ENCODE data around the gene LRP8. TPM values are rescaled to one million over a fixed set of nuclear protein-coding genes. Genes with fewer than 3 reads are reported as not detected.

Gene LRP8
- total RNA-seq, 4 donors from 2014 or later = 1.4 to 9.8 (median 4.3) TPM

- no peak for TF ChIP-seq CTCF (IDR thresholded peaks at IDR 0.05; ENCODE audit: low read depth)
These were observed 1.7 kb downstream of the LRP8 start for GRCh38 chr1:53326088-53326597.

DNA sequence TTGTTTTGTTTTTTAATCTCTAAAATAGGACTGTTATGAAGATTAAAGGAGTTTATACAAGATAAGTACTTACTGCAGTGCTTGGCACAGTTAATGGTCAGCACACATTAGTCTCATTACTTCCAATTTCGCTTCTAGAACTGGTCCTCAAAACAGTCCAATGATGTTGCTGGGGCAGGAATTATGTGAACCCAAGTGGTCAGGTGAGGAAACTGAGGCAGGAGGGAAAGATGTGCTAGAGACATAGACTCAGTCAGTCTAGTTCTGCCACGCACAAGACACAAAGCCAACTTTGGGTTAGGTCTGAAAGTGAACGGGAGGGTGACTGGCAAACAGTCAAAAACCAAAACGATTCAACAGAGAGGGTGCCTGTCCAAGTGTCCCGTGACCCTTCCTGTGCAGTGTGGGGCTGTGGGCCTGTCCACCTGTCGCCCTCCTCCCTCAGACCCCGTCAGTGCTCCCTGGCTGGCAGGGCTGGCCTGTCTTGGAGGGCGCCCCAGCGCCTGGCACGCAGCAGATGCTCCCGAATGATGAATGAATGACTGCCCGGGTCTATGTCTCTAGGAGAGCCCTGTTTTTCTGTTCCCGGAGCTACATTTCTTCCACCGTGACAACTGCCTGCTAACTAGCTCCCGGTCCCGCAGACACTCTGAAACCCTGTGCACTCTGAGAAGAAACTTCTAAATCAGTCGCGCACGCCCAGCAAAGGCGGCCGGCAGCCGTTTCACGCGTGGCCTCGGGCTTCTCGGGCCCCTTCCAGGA, 2.4 kb downstream of the LRP8 start:
- no peak for TF ChIP-seq CTCF (IDR thresholded peaks at IDR 0.05; ENCODE audit: low read depth)

DNA sequence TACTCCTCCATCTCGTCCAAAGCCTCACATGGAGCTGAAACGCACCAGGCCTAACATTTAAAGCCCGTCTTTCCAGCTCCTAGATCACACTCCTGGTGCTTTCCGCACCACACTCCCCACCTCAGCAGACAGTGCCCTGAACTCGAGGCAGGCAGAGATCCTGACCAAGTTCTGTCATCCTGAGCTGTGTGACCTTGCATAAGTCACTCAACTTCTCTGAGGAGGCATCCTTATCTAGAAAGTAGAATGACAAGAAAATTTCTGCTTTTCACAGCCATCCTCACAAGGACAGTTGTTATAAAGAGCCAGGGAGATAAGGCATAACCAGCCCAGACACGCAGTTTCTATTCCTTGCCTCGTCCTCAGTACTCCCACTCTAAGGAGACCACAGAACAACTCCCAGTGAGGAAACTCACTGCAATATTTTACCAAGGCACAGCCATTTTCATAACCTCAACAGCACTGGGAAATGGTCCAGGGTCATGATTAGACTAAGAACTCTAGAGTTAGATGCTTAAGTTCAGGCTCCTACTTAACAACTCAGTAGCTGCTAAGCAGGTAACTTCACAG, 3.1 kb downstream of the LRP8 start:
- no peak for TF ChIP-seq CTCF (IDR thresholded peaks at IDR 0.05; ENCODE audit: low read depth)

GRCh38 chr1:53324321-53324720, 3.5 kb downstream of the LRP8 start:
- no peak for TF ChIP-seq CTCF (IDR thresholded peaks at IDR 0.05; ENCODE audit: low read depth)

GRCh38 chr1:53323316-53323715, 4.6 kb downstream of the LRP8 start:
- no peak for TF ChIP-seq CTCF (IDR thresholded peaks at IDR 0.05; ENCODE audit: low read depth)

GRCh38 chr1:53321776-53322602, 5.9 kb downstream of the LRP8 start:
- no peak for TF ChIP-seq CTCF (IDR thresholded peaks at IDR 0.05; ENCODE audit: low read depth)

GRCh38 chr1:53321366-53321765, 6.5 kb downstream of the LRP8 start:
- no peak for TF ChIP-seq CTCF (IDR thresholded peaks at IDR 0.05; ENCODE audit: low read depth)
